NT2/D1 (cell line): ENCODE measurements around the gene EGFR.
"Not testable (repeated sequence)": the region's sequence is repeated elsewhere in the genome, so short reads cannot be mapped to it uniquely, and the experiment has no call there.

Experiments
- DNase-seq: peaks from one replicate; pipeline ENCODE4 v3.0.0-alpha.2; 2011; ENCODE audit warnings: low read depth, low spot score
- H3K27me3 ChIP-seq: 2 replicates; pipeline ENCODE4 v1.6.0; 2011; ENCODE audit warnings: mild to moderate bottlenecking; ENCODE audit not compliant: insufficient read length, insufficient read depth
- H3K36me3 ChIP-seq: 2 replicates; pipeline ENCODE4 v1.6.1; 2011; ENCODE audit warnings: mild to moderate bottlenecking, low read length, mixed read lengths; ENCODE audit not compliant: insufficient read depth, insufficient read length
- H3K4me1 ChIP-seq: 2 replicates; pipeline ENCODE4 v1.5.1; 2011; ENCODE audit not compliant: insufficient read depth, insufficient read length
- H3K4me3 ChIP-seq: 2 replicates; pipeline ENCODE4 v1.5.1; 2011; ENCODE audit warnings: low read depth; ENCODE audit not compliant: insufficient read length
- H3K9ac ChIP-seq: 2 replicates; pipeline ENCODE4 v1.6.0; 2011; ENCODE audit warnings: low read depth; ENCODE audit not compliant: insufficient read length
- H3K9me3 ChIP-seq: 2 replicates; pipeline ENCODE4 v1.5.1; 2011; ENCODE audit warnings: mild to moderate bottlenecking, low read length; ENCODE audit not compliant: insufficient read depth
- SUZ12 ChIP-seq: IDR thresholded peaks from 2 replicates; pipeline ENCODE4 v1.6.1; 2011; ENCODE audit not compliant: insufficient read length, insufficient read depth; ENCODE audit errors: extremely low read depth
- YY1 ChIP-seq: IDR thresholded peaks from 2 replicates; pipeline ENCODE4 v1.6.1; 2011; ENCODE audit not compliant: insufficient read length, insufficient read depth
- ZNF274 ChIP-seq: IDR thresholded peaks from 2 replicates; pipeline ENCODE4 v1.6.1; 2011; ENCODE audit warnings: mild to moderate bottlenecking, low read depth, low read length

Gene EGFR

DNA sequence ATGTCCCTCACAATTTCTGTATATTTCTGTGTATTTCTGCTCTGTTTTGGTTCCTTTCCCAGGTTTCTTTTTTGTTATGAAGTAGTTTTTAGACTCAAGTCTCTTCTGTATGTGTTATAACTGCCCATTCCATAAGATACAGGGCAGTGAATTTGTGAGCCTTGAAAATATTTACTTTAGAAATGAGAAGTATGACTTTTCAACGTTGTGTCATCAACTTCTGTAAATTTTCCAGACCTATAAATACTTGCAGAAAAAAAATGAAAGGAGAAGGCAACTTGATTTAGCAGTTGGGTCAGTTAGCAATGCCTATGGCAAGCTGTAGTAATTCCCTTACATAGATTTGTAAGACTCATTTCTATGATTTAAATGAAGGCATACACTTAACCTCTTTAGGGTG, 11.5 kb downstream of the EGFR start:
- Histone ChIP-seq H3K4me1 (no peaks in the 10 kb centered on the region), H3K9me3 (no peaks in the 10 kb centered on the region), H3K4me3 (no peak overlapping the region), H3K9ac (no peak overlapping the region), H3K36me3 (no peaks in the 10 kb centered on the region), H3K27me3 (no peaks in the 10 kb centered on the region)
- TF ChIP-seq ZNF274: no peak
- no peak for TF ChIP-seq YY1
- TF ChIP-seq SUZ12: no peak
- no peak for DNase-seq

DNA sequence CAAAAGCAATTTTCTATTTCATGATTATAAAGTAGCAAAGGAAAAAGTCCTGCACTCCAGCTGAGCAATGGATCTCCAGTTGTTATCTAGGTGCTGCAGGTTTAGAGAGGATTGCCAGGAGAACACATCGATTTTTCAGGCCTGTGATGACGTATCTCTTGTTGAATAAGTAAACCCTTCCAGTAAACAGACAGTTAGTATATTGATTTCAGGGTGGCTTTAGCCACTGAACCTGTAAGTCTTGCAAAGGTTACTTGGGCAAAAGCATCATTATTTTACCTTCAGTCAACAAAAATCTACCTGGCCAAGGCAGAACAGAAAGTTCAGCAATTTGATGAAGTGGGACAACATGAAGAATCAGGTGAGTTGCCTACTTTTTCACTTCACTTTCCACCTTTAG, 12.3 kb downstream of the EGFR start:
- TF ChIP-seq ZNF274 (no peak), YY1 (no peak), SUZ12 (no peak)

DNA sequence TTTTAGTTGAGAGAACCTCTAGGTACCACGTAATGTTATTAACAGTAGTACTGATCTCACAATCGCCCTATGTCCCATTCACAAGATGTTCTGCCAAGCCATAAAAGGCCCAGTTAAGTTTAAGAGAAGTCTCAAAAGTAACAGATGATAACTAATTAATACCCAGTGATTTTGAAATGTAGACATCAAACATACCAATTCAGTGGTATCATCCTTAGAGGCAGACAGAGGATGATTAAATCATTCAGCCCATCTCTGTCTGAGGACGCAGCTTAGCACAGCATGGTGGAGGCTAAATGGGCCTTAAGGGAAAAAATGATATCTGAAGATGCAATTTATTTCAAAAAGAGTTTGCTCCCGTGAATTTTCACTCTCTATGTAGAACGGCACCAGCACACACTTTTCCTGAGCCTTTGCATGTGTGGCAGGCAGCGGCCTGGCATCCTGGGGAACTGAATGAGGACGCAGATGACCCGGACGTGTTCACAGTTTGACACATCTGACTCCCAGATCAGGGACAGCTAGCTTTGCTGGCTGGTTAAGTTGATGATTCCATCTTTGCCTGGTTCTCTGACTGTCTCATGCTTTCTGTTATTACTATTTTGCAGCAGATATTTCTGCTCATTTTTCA, 13.4 kb downstream of the EGFR start:
- Histone ChIP-seq H3K36me3 (no peaks in the 10 kb centered on the region), H3K9me3 (no peaks in the 10 kb centered on the region), H3K4me1 (no peaks in the 10 kb centered on the region), H3K27me3 (no peaks in the 10 kb centered on the region), H3K4me3 (no peak overlapping the region), H3K9ac (no peak overlapping the region)
- no peak for DNase-seq
- TF ChIP-seq SUZ12 (no peak), YY1 (no peak), ZNF274 (no peak)

More for the DNA sequence above, 12.3 kb downstream of the EGFR start:
- no peak overlapping the region for H3K9ac ChIP-seq
- H3K4me1 ChIP-seq: no peaks in the 10 kb centered on the region
- DNase-seq: no peak
- no peaks in the 10 kb centered on the region for H3K36me3 ChIP-seq
- no peaks in the 10 kb centered on the region for H3K9me3 ChIP-seq
- H3K27me3 ChIP-seq: no peaks in the 10 kb centered on the region
- H3K4me3 ChIP-seq: no peak overlapping the region

DNA sequence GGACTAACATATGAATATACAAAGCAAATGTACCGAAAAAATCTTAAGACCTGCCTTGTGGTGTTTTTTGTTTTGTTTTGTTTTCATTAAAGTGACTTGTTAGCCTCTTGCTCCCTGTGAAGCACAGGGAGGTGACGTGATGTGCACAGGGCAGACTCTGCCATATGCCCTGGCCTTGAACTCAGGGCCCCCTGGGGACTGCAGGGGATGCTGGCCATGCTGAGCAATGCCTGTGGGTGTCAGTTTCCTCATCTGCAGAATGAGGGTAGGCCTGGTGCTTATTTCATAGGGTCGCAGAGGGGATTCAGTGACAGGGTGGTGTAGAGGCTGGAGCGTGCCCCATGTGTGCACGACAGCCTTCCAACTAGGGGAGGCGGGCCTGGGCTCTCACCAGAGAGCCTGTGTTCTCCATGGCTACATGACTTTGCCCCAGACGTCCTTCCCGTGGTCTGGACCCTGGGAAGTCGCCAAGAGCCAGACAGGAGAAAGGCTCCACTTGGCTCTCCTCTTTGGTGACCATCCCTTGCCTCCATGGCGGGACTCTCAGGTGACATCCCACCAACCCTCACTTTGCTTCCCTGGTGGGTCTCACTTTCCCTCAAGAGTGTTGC, 14.5 kb downstream of the EGFR start:
- Histone ChIP-seq H3K9me3 (no peaks in the 10 kb centered on the region), H3K36me3 (no peaks in the 10 kb centered on the region), H3K27me3 (no peaks in the 10 kb centered on the region), H3K4me1 (no peaks in the 10 kb centered on the region), H3K9ac (no peak overlapping the region), H3K4me3 (no peak overlapping the region)
- DNase-seq: no peak
- TF ChIP-seq SUZ12: no peak
- TF ChIP-seq YY1: no peak

DNA sequence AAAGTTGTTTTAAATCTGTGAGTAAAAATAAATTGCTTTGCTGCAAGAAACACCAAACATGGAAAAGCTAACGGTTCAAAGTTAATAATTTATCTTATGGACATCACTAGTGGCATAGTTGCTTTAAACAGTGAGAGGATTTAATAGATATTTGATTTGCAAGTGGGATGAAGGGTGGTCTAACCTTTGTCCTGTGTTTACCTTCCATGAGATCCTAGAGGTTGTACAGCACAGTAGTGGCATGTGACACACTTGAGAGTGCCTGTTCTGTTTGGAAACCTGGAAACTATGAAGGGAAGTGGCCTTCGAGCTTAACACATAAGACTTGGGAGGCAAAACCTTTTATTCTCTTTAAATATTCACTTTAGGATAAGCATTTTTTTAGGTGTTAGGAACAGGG, 16.0 kb downstream of the EGFR start:
- no peak for DNase-seq
- Histone ChIP-seq H3K27me3 (no peaks in the 10 kb centered on the region), H3K9me3 (no peaks in the 10 kb centered on the region), H3K4me3 (no peak overlapping the region), H3K9ac (no peak overlapping the region), H3K4me1 (no peaks in the 10 kb centered on the region), H3K36me3 (no peaks in the 10 kb centered on the region)
- TF ChIP-seq YY1: no peak
- no peak for TF ChIP-seq SUZ12
- TF ChIP-seq ZNF274: no peak

DNA sequence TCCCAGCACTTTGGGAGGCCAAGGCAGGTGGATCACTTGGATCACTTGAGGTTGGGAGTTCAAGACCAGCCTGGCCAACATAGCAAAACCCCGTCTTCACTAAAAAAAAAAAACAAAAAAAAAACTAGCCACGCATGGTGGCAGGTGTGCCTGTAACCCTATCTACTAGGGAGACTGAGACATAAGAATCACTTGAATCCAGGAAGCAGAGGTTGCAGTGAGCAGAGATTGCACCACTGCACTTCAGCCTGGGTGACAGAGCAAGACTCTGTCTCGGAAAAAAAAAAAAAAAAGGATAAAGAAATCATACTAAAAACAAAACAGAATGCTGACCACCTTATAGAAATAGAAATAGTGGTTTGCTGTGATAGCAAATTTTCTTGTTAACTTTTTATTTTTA, 16.6 kb downstream of the EGFR start:
- not testable (repeated sequence) for H3K4me3 ChIP-seq, DNase-seq, H3K9ac ChIP-seq, H3K36me3 ChIP-seq, H3K27me3 ChIP-seq, H3K9me3 ChIP-seq, H3K4me1 ChIP-seq

DNA sequence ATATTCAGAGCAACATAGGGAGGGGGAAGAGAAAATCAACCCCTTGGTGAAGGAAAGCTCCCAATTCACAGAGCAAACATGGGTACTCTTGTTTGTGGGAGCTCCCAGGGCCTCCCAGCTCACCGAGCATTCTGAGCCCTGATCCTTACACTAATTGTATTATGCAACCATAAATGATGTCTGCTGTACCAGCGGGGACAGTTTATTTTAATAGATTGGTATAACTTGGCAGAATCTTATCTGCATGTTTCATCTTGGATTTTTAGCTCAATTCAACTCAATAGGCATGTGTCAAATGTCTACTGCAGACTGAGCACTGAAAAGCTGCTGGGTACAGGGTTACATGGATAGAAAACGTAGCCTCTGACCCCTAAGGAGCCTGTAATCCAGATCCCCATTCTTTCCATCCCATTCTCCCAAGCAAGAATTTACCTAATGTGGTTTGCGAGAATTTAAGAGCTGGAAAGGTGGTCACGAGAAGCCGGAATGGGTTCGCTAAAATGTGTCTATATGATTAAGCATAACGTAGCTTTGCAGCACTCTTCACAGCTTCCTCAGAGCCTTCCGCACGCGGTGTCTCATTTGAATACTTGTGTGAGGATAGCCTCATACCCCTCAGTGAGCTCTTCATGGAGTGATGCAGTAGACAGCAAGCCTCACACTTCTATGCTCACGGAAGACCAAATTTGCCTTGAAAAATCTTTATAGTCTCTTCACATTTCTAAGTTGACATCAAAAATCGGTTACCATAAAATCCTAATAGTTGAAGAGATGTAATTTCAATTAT, 18.3 kb downstream of the EGFR start:
- no peaks in the 10 kb centered on the region for H3K27me3 ChIP-seq
- no peaks in the 10 kb centered on the region for H3K9me3 ChIP-seq
- TF ChIP-seq YY1 (no peak), ZNF274 (no peak), SUZ12 (no peak)
- H3K4me1 ChIP-seq: no peaks in the 10 kb centered on the region
- H3K4me3 ChIP-seq: no peak overlapping the region
- no peak overlapping the region for H3K9ac ChIP-seq
- DNase-seq: no peak
- no peaks in the 10 kb centered on the region for H3K36me3 ChIP-seq
